Activated CD8-positive, alpha-beta memory T cell treated with anti-CD3 and anti-CD28 coated beads, Interleukin-2, amount 10 ng/mL, durations not matched to agents 7 days and 5 days (primary cell): ENCODE data around the gene PLPP2. TPM values are rescaled to one million over a fixed set of nuclear protein-coding genes. Genes with fewer than 3 reads are reported as not detected.

ENCODE experiments used
- ATAC-seq: fragments of 150-1000 bp; cut with Tn5 transposase; one replicate; pipeline ENCODE4 v1.10.0; 2021; ENCODE audit warnings: moderate library complexity
- CTCF ChIA-PET: fragments of 350-600 bp; sonication (Branson Sonifier 250); formaldehyde crosslinking; loops from one replicate; lab custom pipeline; 2021; ENCODE audit warnings: antibody characterized with exemption; lab: Charles Lee
- DNase-seq: peaks from one replicate; pipeline ENCODE4 v3.0.0-alpha.2; 2020
- H3K27ac Mint-ChIP-seq: one replicate; pipeline ENCODE4 v1.8.0; 2021; ENCODE audit warnings: mild to moderate bottlenecking, mixed read lengths
- H3K27me3 Mint-ChIP-seq: one replicate; pipeline ENCODE4 v1.8.0; 2021; ENCODE audit warnings: mixed read lengths
- H3K36me3 Mint-ChIP-seq: one replicate; pipeline ENCODE4 v1.8.0; 2021; ENCODE audit warnings: mild to moderate bottlenecking, mixed read lengths
- H3K4me1 Mint-ChIP-seq: one replicate; pipeline ENCODE4 v1.8.0; 2021; ENCODE audit warnings: mixed read lengths
- H3K4me3 Mint-ChIP-seq: one replicate; pipeline ENCODE4 v1.8.0; 2021; ENCODE audit warnings: mild to moderate bottlenecking, moderate library complexity, mixed read lengths
- H3K9me3 Mint-ChIP-seq: one replicate; pipeline ENCODE4 v1.8.0; 2022; ENCODE audit warnings: low read depth, mixed read lengths
- total RNA-seq, 2 experiments: library from RNA; stranded (reverse); gene quantifications; one replicate each; pipeline ENCODE4 v1.2.3, GENCODE V29; 2021

Gene PLPP2
- total RNA-seq, 2 experiments from 2014 or later, result not detected

DNA sequence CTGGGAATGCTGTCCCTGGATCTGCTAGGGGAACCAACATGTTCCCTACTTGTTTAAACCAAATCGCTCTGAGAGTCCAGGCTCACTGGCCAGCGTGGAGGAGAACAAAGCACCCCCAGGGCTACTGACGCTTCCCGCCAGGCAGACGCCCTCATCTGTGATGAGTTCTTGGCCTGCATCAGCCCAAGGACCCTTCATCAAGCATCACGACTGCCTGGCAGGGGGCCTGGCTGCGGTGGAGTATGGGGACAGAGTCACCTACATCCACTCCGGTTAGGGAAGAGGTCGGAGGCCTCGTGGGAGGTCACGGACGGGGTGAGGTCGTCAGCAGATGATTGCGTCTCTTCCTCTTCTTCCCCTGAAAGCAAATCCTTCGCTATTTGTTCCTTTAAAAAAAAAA is 35.7 kb upstream of the PLPP2 start:
- Mint-ChIP-seq H3K4me3 (no peak overlapping the region), H3K27ac (no peak overlapping the region), H3K4me1 (no peaks in the 10 kb centered on the region), H3K27me3 (no peaks in the 10 kb centered on the region), H3K36me3 (peaks cover 55% of the 10 kb centered on the region), H3K9me3 (peaks cover 11% of the 10 kb centered on the region)
- CTCF ChIA-PET, result no interaction called here
- ATAC-seq (no peak), DNase-seq (no peak)

- no peaks in the 10 kb centered on the region for H3K4me1 Mint-ChIP-seq
- no peak for DNase-seq
- peaks cover 11% of the 10 kb centered on the region for H3K9me3 Mint-ChIP-seq
- CTCF ChIA-PET, result no interaction called here
- no peaks in the 10 kb centered on the region for H3K27me3 Mint-ChIP-seq
- H3K27ac Mint-ChIP-seq, result no peak overlapping the region
- H3K4me3 Mint-ChIP-seq, result no peak overlapping the region
- ATAC-seq, result no peak
- peaks cover 56% of the 10 kb centered on the region for H3K36me3 Mint-ChIP-seq
Observed at GRCh38 chr19:325937-326565, 34.8 kb upstream of the PLPP2 start.

- Mint-ChIP-seq H3K27me3 (no peaks in the 10 kb centered on the region), H3K4me3 (no peak overlapping the region), H3K36me3 (peaks cover 56% of the 10 kb centered on the region), H3K9me3 (peaks cover 11% of the 10 kb centered on the region), H3K4me1 (no peaks in the 10 kb centered on the region), H3K27ac (no peak overlapping the region)
- DNase-seq (no peak), ATAC-seq (no peak)
- CTCF ChIA-PET, result no interaction called here
Observed at GRCh38 chr19:325173-325936, 34.2 kb upstream of the PLPP2 start.

DNA sequence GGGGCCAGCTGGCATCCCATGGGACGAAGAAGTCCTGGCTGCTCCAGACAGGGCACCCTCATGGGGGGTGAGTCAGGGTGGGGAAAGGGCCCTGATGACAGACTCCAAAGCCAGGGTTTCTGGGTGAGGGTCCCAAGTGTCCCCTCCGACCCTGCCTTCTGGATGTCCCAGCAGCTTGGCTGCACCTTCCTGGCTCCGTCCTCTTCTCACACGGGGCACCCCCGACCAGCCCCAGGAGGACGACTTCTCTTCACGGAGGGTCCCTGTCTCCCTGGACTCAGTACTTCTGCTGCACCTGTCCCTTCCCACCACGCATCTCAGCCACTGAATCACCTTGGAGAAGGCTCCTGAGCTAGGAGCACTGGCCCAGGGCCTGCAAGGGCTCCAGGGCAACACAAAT is 33.5 kb upstream of the PLPP2 start:
- CTCF ChIA-PET, result no interaction called here
- no peak overlapping the region for H3K4me3 Mint-ChIP-seq

GRCh38 chr19:322616-323015 is 31.4 kb upstream of the PLPP2 start:
- H3K27me3 Mint-ChIP-seq, result no peaks in the 10 kb centered on the region
- no peaks in the 10 kb centered on the region for H3K4me1 Mint-ChIP-seq
- CTCF ChIA-PET, result no interaction called here
- H3K4me3 Mint-ChIP-seq, result no peak overlapping the region
- DNase-seq (no peak), ATAC-seq (no peak)
- H3K27ac Mint-ChIP-seq, result no peak overlapping the region
- peaks cover 45% of the 10 kb centered on the region for H3K36me3 Mint-ChIP-seq
- H3K9me3 Mint-ChIP-seq, result no peaks in the 10 kb centered on the region

More for the DNA sequence above, 33.5 kb upstream of the PLPP2 start:
- Mint-ChIP-seq H3K27me3 (no peaks in the 10 kb centered on the region), H3K4me1 (no peaks in the 10 kb centered on the region), H3K36me3 (peaks cover 53% of the 10 kb centered on the region), H3K27ac (no peak overlapping the region), H3K9me3 (peaks cover 11% of the 10 kb centered on the region)
- ATAC-seq (no peak), DNase-seq (no peak)

GRCh38 chr19:318509-318774 is 27.2 kb upstream of the PLPP2 start:
- H3K9me3 Mint-ChIP-seq, result no peaks in the 10 kb centered on the region
- no peaks in the 10 kb centered on the region for H3K27me3 Mint-ChIP-seq
- peaks cover 39% of the 10 kb centered on the region for H3K36me3 Mint-ChIP-seq
- no peak overlapping the region for H3K4me3 Mint-ChIP-seq
- peaks cover 6% of the 10 kb centered on the region for H3K4me1 Mint-ChIP-seq
- CTCF ChIA-PET, result no interaction called here
- DNase-seq (no peak), ATAC-seq (no peak)
- no peak overlapping the region for H3K27ac Mint-ChIP-seq

GRCh38 chr19:317710-318508 is 26.7 kb upstream of the PLPP2 start:
- ATAC-seq (no peak), DNase-seq (no peak)
- H3K27ac Mint-ChIP-seq, result no peak overlapping the region
- no peaks in the 10 kb centered on the region for H3K9me3 Mint-ChIP-seq
- CTCF ChIA-PET, result interaction anchor here (0.7 kb wide), 1 partner anchor 189 kb away, joined by 4 read pairs; the partner anchor contains the start of gene TPGS1
- peaks cover 6% of the 10 kb centered on the region for H3K4me1 Mint-ChIP-seq
- H3K27me3 Mint-ChIP-seq, result no peaks in the 10 kb centered on the region
- H3K36me3 Mint-ChIP-seq, result peaks cover 39% of the 10 kb centered on the region
- H3K4me3 Mint-ChIP-seq, result no peak overlapping the region

DNA sequence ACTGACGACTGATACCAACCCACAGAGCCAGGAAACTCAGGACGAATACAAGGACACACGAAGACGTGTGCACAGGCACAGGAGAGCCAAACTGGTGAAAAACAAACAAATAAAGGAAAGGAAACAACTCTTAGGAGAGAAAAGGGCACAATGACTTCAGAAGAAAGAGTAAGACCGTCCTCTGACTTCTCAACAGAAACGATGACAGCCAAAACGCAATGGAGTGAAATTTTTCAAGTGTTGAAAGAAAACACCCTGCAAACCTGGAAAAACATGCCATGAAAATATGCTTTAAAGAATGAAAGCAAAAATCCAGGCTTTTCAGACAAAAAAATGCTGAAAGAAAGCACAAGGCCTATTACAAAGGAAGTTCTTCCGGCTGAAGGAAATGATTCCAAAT is 24.6 kb upstream of the PLPP2 start:
- Mint-ChIP-seq H3K4me3 (no peak overlapping the region), H3K27ac (no peak overlapping the region), H3K36me3 (peaks cover 33% of the 10 kb centered on the region), H3K9me3 (no peaks in the 10 kb centered on the region), H3K4me1 (peaks cover 6% of the 10 kb centered on the region), H3K27me3 (no peaks in the 10 kb centered on the region)
- CTCF ChIA-PET, result no interaction called here
- DNase-seq, result no peak
- no peak for ATAC-seq

DNA sequence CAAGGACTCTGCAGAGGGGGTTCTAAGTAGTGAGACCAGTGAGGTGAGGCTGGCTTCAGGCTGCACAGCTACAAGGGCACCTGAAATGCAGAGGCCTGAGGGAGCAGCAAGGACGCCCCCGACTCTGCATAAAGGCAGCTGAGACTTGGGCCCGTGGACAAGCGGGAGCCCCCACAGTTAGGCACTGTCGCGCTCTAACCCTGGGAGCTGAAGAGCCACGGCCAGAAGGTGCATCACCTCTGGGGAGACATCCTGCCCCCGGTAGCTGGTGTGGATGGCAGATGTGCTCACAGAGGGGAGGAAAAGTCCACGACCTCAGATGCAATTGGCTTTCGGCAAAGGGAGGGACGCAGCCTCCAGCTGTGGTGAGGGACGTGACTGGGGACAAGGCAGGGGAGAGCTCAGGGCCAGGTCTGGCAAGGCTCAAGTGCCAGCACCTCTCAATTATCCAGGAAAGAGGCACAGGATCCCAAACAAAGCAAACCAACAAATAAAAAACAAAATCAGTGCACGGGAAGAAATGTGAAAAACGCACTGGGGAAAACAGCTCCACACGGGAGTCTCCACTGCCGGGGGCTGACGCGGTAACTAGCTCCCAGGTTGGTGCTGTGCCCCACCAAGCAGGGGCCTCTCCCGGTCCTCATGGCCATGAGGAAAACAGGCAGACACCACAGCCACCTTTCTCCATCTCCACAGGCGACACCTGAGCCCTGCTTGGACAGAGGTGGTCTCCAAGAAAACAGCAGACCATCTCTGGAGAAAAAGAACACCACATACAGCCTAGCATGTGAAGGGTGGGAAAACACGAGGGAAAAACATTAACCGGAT is 23.0 kb upstream of the PLPP2 start:
- Mint-ChIP-seq H3K4me1 (peaks cover 6% of the 10 kb centered on the region), H3K4me3 (no peak overlapping the region), H3K9me3 (no peaks in the 10 kb centered on the region), H3K27me3 (no peaks in the 10 kb centered on the region), H3K27ac (no peak overlapping the region), H3K36me3 (peaks cover 26% of the 10 kb centered on the region)
- ATAC-seq (no peak), DNase-seq (no peak)
- CTCF ChIA-PET, result no interaction called here

- Mint-ChIP-seq H3K27ac (no peak overlapping the region), H3K4me3 (no peak overlapping the region), H3K4me1 (peaks cover 6% of the 10 kb centered on the region), H3K9me3 (no peaks in the 10 kb centered on the region), H3K27me3 (no peaks in the 10 kb centered on the region), H3K36me3 (peaks cover 22% of the 10 kb centered on the region)
- ATAC-seq (no peak), DNase-seq (no peak)
- CTCF ChIA-PET, result no interaction called here
Observed at GRCh38 chr19:313169-313987, 22.2 kb upstream of the PLPP2 start.

GRCh38 chr19:311813-312261 is 20.6 kb upstream of the PLPP2 start:
- Mint-ChIP-seq H3K4me1 (peaks cover 6% of the 10 kb centered on the region), H3K27me3 (no peaks in the 10 kb centered on the region), H3K27ac (no peak overlapping the region), H3K9me3 (no peaks in the 10 kb centered on the region), H3K4me3 (no peak overlapping the region), H3K36me3 (peaks cover 15% of the 10 kb centered on the region)
- no peak for ATAC-seq
- no peak for DNase-seq
- CTCF ChIA-PET, result no interaction called here

GRCh38 chr19:310781-311496 is 19.7 kb upstream of the PLPP2 start:
- Mint-ChIP-seq H3K27ac (no peak overlapping the region), H3K4me3 (no peak overlapping the region), H3K27me3 (no peaks in the 10 kb centered on the region), H3K9me3 (no peaks in the 10 kb centered on the region), H3K36me3 (peaks cover 10% of the 10 kb centered on the region), H3K4me1 (peaks cover 6% of the 10 kb centered on the region)
- no peak for DNase-seq
- CTCF ChIA-PET, result no interaction called here
- ATAC-seq, result no peak
